Breast epithelium (tissue), 4 donors: ENCODE data around the gene DIRAS1. TPM values are rescaled to one million over a fixed set of nuclear protein-coding genes. Genes with fewer than 3 reads are reported as not detected.
"Not testable (repeated sequence)": the region's sequence is repeated elsewhere in the genome, so short reads cannot be mapped to it uniquely, and the experiment has no call there.

Experiments used
- DNase-seq, 2 donors: peaks; one replicate each; pipeline ENCODE4 v3.0.0-alpha.2; 2019; ENCODE audit warnings: low spot score in 2 of 2
- H3K27ac ChIP-seq, 2 donors: fragments of 200-600 bp; sonication (generic) in 1 of 2; one replicate each; pipeline ENCODE4 v1.5.1; 2016 to 2019; ENCODE audit warnings: mild to moderate bottlenecking in 1 of 2
- H3K27me3 ChIP-seq, 2 donors: fragments of 200-600 bp; sonication (generic) in 1 of 2; one replicate each; pipeline versions ENCODE4 v1.5.1 to v1.6.0; 2017 to 2019; ENCODE audit warnings: control low read depth in 1 of 2, mild to moderate bottlenecking in 1 of 2
- H3K36me3 ChIP-seq: fragments of 200-600 bp; one replicate; pipeline ENCODE4 v1.5.1; 2019
- H3K4me1 ChIP-seq, 2 donors: fragments of 200-600 bp; sonication (generic); one replicate each; pipeline ENCODE4 v1.5.1; 2016 to 2019; ENCODE audit warnings: control low read depth in 1 of 2
- H3K4me3 ChIP-seq, 3 donors: fragments of 200-600 bp; sonication (generic); 1 replicate in 2 of 3; 2 replicates in 1 of 3; pipeline ENCODE4 v1.5.1; 2016 to 2019; ENCODE audit warnings: mild to moderate bottlenecking in 3 of 3, moderate library complexity in 2 of 3
- H3K9me3 ChIP-seq, 2 donors: fragments of 200-600 bp; sonication (generic) in 1 of 2; one replicate each; pipeline ENCODE4 v1.5.1; 2016 to 2019; ENCODE audit warnings: control low read depth in 1 of 2
- CTCF ChIP-seq, 3 donors: fragments of 450-650 bp; IDR thresholded peaks; one replicate each; pipeline ENCODE4 v1.5.1; 2016 to 2017; ENCODE audit warnings: antibody characterized with exemption in 3 of 3, mild to moderate bottlenecking in 3 of 3, moderate library complexity in 3 of 3
- POLR2A ChIP-seq: fragments of 450-650 bp; IDR thresholded peaks from one replicate; pipeline ENCODE4 v1.6.1; 2016; ENCODE audit warnings: antibody characterized with exemption, mild to moderate bottlenecking, moderate library complexity
- POLR2AphosphoS5 ChIP-seq, 3 donors: sonication (generic); formaldehyde crosslinking; IDR thresholded peaks; one replicate each; pipeline ENCODE4 v1.6.1; 2017; ENCODE audit warnings: antibody characterized with exemption in 3 of 3
- intact Hi-C: fragments of 100-400 bp; cut with DNase I; formaldehyde crosslinking; loops from one replicate; pipeline ENCODE4 v1.15.1; 2023; ENCODE audit warnings: low total_unique reads
- total RNA-seq, 3 donors: library from RNA; depleted of rRNA; stranded (reverse); fragments of >200 nt; gene quantifications; one replicate each; pipeline ENCODE4 v1.1.0, GENCODE V29; 2016

Gene DIRAS1
- total RNA-seq, 3 donors from 2014 or later = 0.64 to 3.7 (median 3.6) TPM

- Histone ChIP-seq H3K27me3 (no peaks in the 10 kb centered on the region), H3K36me3 (no peaks in the 10 kb centered on the region), H3K27ac (no peak overlapping the region), H3K9me3 (peaks cover 5 to 9% of the 10 kb centered on the region in 2 donors), H3K4me1 (no peaks in the 10 kb centered on the region), H3K4me3 (no peak overlapping the region)
- DNase-seq = no peak
- no peak for TF ChIP-seq CTCF (IDR thresholded peaks at IDR 0.05)
- TF ChIP-seq POLR2A = no peak
- no peak for TF ChIP-seq POLR2AphosphoS5 (IDR thresholded peaks at IDR 0.05)
- intact Hi-C loops = no loop called here
These were observed 6.5 kb downstream of the DIRAS1 start for GRCh38 chr19:2714531-2715269.

GRCh38 chr19:2714102-2714501, 7.1 kb downstream of the DIRAS1 start:
- H3K27ac ChIP-seq, H3K27me3 ChIP-seq, intact Hi-C loops, DNase-seq, H3K36me3 ChIP-seq, H3K4me3 ChIP-seq, H3K9me3 ChIP-seq, H3K4me1 ChIP-seq: not testable (repeated sequence)

- DNase-seq, H3K27me3 ChIP-seq, H3K36me3 ChIP-seq, H3K9me3 ChIP-seq, H3K4me3 ChIP-seq, intact Hi-C loops, H3K4me1 ChIP-seq, H3K27ac ChIP-seq: not testable (repeated sequence)
These were observed 8.0 kb downstream of the DIRAS1 start for GRCh38 chr19:2713170-2713569.

- intact Hi-C loops = no loop called here
- Histone ChIP-seq H3K9me3 (peaks cover 5 to 9% of the 10 kb centered on the region in 2 donors), H3K36me3 (no peaks in the 10 kb centered on the region), H3K27ac (no peak overlapping the region), H3K4me1 (no peaks in the 10 kb centered on the region), H3K4me3 (no peak overlapping the region), H3K27me3 (no peaks in the 10 kb centered on the region)
- no peak for TF ChIP-seq POLR2A
- no peak for TF ChIP-seq CTCF (IDR thresholded peaks at IDR 0.05)
- no peak for TF ChIP-seq POLR2AphosphoS5 (IDR thresholded peaks at IDR 0.05)
- DNase-seq = no peak
These were observed 9.3 kb downstream of the DIRAS1 start for GRCh38 chr19:2711875-2712205.

GRCh38 chr19:2711172-2711874, 9.8 kb downstream of the DIRAS1 start:
- Histone ChIP-seq H3K36me3 (no peaks in the 10 kb centered on the region), H3K27ac (no peak overlapping the region), H3K9me3 (peaks cover 5 to 9% of the 10 kb centered on the region in 2 donors), H3K4me3 (no peak overlapping the region), H3K4me1 (no peaks in the 10 kb centered on the region), H3K27me3 (no peaks in the 10 kb centered on the region)
- TF ChIP-seq POLR2AphosphoS5 (IDR thresholded peaks at IDR 0.05) (no peak), POLR2A (no peak), CTCF (IDR thresholded peaks at IDR 0.05) (no peak)
- intact Hi-C loops = no loop called here
- no peak for DNase-seq

- intact Hi-C loops = no loop called here
- no peak for TF ChIP-seq CTCF (IDR thresholded peaks at IDR 0.05)
- no peak for DNase-seq
- Histone ChIP-seq H3K27ac (no peak overlapping the region), H3K36me3 (no peaks in the 10 kb centered on the region), H3K9me3 (no peaks in the 10 kb centered on the region), H3K27me3 (no peaks in the 10 kb centered on the region), H3K4me1 (no peaks in the 10 kb centered on the region), H3K4me3 (no peak overlapping the region)
These were observed 14.9 kb downstream of the DIRAS1 start for GRCh38 chr19:2706251-2706650.
